ENCODE results near the gene ALG14. TPM values are rescaled to one million over a fixed set of nuclear protein-coding genes. Genes with fewer than 3 reads are reported as not detected.

Gene ALG14
- total and polyA plus RNA-seq, 11 donors, result 0.56 to 4.7 (median 3.2) TPM

DNA sequence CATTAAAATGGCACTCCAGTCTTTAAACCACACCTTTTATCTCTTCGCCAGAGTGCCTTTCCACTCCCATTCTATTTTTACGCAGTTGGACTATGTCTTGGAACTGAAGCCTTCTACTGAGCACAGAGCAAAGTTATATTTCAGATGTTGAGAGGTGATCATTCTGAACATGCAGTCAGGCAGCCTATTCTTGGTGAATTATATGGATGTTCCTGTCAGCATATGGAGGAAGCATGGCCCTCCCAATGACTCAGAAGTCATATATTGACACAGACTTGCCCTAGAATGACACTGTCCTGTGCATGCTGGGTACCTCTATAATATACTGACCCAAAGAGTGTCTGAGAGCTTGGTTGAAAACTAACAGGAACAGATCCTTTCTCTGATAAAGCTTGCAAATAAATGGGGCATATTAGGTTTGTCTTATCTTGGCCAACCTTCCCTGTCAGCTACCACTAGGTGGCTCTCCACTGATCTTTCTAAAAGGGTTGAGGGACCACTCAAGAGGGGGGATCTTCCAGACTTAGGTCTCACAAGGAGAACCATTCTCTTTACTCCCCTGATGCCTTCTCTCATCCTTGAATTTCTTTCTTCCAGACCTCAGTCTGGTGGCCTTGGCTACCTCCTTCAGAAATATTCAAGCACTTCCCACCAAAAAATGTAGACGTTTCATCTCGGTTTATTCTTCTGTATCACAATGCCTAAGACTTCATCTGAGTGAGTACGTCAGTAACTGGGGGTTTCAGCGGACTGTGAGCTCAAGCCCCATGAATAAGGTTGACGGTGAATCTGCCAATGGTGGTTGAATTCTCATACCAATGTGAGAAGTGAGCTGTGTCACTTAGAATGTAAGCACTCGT lies 11.8 kb upstream of the ALG14 start:
- Histone ChIP-seq H3K27me3 (no peaks in the 10 kb centered on the region), H3K9me3 (peaks cover 0 to 2% (median 0%) of the 10 kb centered on the region in 12 donors), H3K27ac (peak overlapping the region in 8 of 12 donors; percentile 28 to 83 (median 66)), H3K4me1 (peaks cover 0 to 32% (median 13%) of the 10 kb centered on the region in 12 donors), H3K4me3 (no peak overlapping the region), H3K36me3 (no peaks in the 10 kb centered on the region)
- TF ChIP-seq, protein P1, sequence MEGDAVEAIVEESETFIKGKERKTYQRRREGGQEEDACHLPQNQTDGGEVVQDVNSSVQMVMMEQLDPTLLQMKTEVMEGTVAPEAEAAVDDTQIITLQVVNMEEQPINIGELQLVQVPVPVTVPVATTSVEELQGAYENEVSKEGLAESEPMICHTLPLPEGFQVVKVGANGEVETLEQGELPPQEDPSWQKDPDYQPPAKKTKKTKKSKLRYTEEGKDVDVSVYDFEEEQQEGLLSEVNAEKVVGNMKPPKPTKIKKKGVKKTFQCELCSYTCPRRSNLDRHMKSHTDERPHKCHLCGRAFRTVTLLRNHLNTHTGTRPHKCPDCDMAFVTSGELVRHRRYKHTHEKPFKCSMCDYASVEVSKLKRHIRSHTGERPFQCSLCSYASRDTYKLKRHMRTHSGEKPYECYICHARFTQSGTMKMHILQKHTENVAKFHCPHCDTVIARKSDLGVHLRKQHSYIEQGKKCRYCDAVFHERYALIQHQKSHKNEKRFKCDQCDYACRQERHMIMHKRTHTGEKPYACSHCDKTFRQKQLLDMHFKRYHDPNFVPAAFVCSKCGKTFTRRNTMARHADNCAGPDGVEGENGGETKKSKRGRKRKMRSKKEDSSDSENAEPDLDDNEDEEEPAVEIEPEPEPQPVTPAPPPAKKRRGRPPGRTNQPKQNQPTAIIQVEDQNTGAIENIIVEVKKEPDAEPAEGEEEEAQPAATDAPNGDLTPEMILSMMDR (IDR thresholded peaks at IDR 0.05), result peak; percentile 35 to 63 (median 52)
- no peak for TF ChIP-seq POLR2A (IDR thresholded peaks at IDR 0.05)
- WGBS, 4 donors, result 74 to 84% (median 76%) methylated on average over 8 of the region's 8 CpGs
- intact Hi-C loops (cut with DNase I), result loop anchor here in 4 of 10 donors (1.0 to 5.0 kb wide), 3 partner anchors 33 to 150 kb away; partner anchors contain the start of genes RWDD3 (in 4 of the 4) and TLCD4 (in 1 of the 4)
- no peak for DNase-seq
- ATAC-seq, result peak in 3 of 4 donors; percentile 9 to 65 (median 61)

DNA sequence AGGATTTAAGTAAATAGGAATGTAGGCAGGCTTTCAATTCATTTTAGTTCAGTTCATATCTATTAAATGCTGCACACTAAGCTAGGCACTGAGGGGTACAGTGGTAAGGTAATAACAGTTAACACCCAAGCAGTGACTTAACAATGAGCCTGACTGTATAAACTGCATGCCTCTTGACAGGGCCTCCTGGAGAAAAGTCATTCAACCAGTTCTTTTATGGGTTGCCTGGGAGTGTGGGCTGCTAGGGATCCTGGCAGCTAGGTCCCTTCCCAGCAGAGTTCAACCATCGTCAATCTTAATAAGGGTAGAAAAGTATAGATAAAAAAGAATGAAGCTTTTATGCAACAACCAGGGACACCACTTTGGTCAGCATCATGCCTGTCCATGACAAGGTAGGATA lies 8.1 kb upstream of the ALG14 start:
- DNase-seq (no peak), ATAC-seq (no peak)
- TF ChIP-seq POLR2A (IDR thresholded peaks at IDR 0.05), result no peak
- TF ChIP-seq, protein P1 (IDR thresholded peaks at IDR 0.05), result no peak
- Histone ChIP-seq H3K9me3 (no peaks in the 10 kb centered on the region), H3K36me3 (no peaks in the 10 kb centered on the region), H3K27ac (no peak overlapping the region), H3K4me3 (no peak overlapping the region), H3K27me3 (peaks cover 0 to 4% (median 0%) of the 10 kb centered on the region in 9 donors), H3K4me1 (peaks cover 0 to 9% (median 0%) of the 10 kb centered on the region in 12 donors)
- WGBS, 4 donors, result 66 to 75% (median 71%) methylated on average over 1 of the region's 1 CpG
- intact Hi-C loops (cut with DNase I), result loop anchor here in 2 of 10 donors (5.0 kb wide), 2 partner anchors 36 to 151 kb away; partner anchors contain the start of genes RWDD3 (in 1 of the 2) and TLCD4 (in 1 of the 2)

DNA sequence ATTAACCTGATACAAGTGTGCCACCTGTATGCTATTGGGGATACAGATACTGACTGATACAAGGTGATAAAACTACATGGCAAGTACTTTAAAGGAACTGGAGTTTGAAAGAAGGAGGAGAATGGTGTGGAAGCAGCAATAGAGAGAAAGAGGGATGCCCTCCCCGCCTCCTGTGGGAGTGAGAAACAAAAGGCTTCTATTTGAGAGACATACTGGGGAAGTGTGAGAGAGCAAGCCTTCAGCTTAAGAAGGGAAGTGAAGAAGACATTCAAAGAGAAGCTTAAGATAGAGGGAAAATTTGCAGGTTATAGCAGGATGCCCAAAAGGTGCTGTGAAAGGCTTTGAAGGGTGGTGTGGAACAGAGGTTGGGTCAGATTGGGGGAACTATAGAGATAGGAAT lies 7.7 kb upstream of the ALG14 start:
- intact Hi-C loops (cut with DNase I), result loop anchor here in 2 of 10 donors (5.0 kb wide), 2 partner anchors 37 to 152 kb away; partner anchors contain the start of genes RWDD3 (in 1 of the 2) and TLCD4 (in 1 of the 2)
- Histone ChIP-seq H3K27me3 (peaks cover 0 to 4% (median 0%) of the 10 kb centered on the region in 9 donors), H3K36me3 (no peaks in the 10 kb centered on the region), H3K4me3 (no peak overlapping the region), H3K9me3 (no peaks in the 10 kb centered on the region), H3K4me1 (peaks cover 0 to 9% (median 0%) of the 10 kb centered on the region in 12 donors), H3K27ac (no peak overlapping the region)
- WGBS, 4 donors, result 80 to 87% (median 85%) methylated on average over 1 of the region's 1 CpG
- ATAC-seq (no peak), DNase-seq (no peak)
- TF ChIP-seq POLR2A (IDR thresholded peaks at IDR 0.05), result no peak
- TF ChIP-seq, protein P1 (IDR thresholded peaks at IDR 0.05), result no peak

- Histone ChIP-seq H3K36me3 (peaks cover 0 to 2% (median 0%) of the 10 kb centered on the region in 9 donors), H3K9me3 (no peaks in the 10 kb centered on the region), H3K27me3 (peaks cover 0 to 4% (median 0%) of the 10 kb centered on the region in 9 donors), H3K27ac (no peak overlapping the region), H3K4me1 (peaks cover 0 to 17% (median 8%) of the 10 kb centered on the region in 12 donors), H3K4me3 (no peak overlapping the region)
- intact Hi-C loops (cut with DNase I), result no loop called here
- TF ChIP-seq, protein P1 (IDR thresholded peaks at IDR 0.05), result no peak
- TF ChIP-seq POLR2A (IDR thresholded peaks at IDR 0.05), result no peak
- DNase-seq (no peak), ATAC-seq (no peak)
Observed at GRCh38 chr1:95076034-95076433, 3.3 kb upstream of the ALG14 start.
